Measurements from ENCODE around the gene ACTL7A.

ACTL7A gene

DNA sequence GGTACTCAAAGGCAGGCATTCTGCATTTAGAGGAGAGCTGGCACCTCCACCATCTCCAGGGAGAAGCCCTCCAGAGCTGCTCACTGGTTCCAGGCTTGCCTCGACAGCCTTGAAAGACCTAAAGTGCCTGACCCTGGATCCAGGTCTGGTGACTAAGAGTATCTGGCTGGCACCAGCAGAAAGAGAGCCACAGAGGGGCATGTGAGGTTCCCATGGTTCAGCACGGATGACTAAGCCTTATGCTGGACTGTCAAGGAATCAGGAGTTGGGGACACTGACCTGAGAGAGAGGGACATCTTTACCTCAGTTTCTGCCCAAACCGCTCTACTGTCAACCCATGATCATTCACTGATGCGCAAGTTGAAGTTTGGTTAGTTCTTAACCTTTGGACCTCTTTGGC, 3.0 kb downstream of the ACTL7A start:
- Mint-ChIP-seq H3K4me1 (peaks cover 9% of the 10 kb centered on the region), H3K4me3 (no peak overlapping the region), H3K27me3 (ENCODE audit: low read depth) (no peaks in the 10 kb centered on the region), H3K36me3 (ENCODE audit: low read depth) (peaks cover 31% of the 10 kb centered on the region), H3K9me3 (no peaks in the 10 kb centered on the region), H3K27ac (no peak overlapping the region)
- TF ChIP-seq, protein P1, sequence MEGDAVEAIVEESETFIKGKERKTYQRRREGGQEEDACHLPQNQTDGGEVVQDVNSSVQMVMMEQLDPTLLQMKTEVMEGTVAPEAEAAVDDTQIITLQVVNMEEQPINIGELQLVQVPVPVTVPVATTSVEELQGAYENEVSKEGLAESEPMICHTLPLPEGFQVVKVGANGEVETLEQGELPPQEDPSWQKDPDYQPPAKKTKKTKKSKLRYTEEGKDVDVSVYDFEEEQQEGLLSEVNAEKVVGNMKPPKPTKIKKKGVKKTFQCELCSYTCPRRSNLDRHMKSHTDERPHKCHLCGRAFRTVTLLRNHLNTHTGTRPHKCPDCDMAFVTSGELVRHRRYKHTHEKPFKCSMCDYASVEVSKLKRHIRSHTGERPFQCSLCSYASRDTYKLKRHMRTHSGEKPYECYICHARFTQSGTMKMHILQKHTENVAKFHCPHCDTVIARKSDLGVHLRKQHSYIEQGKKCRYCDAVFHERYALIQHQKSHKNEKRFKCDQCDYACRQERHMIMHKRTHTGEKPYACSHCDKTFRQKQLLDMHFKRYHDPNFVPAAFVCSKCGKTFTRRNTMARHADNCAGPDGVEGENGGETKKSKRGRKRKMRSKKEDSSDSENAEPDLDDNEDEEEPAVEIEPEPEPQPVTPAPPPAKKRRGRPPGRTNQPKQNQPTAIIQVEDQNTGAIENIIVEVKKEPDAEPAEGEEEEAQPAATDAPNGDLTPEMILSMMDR (IDR thresholded peaks at IDR 0.05; ENCODE audit: unreplicated experiment in 3 of 3): no peak

- TF ChIP-seq, protein P1 (IDR thresholded peaks at IDR 0.05; ENCODE audit: unreplicated experiment in 3 of 3): no peak
- H3K4me3 Mint-ChIP-seq: no peak overlapping the region
- H3K27me3 Mint-ChIP-seq (ENCODE audit: low read depth): no peaks in the 10 kb centered on the region
- H3K27ac Mint-ChIP-seq: no peak overlapping the region
- peaks cover 9% of the 10 kb centered on the region for H3K4me1 Mint-ChIP-seq
- H3K36me3 Mint-ChIP-seq (ENCODE audit: low read depth): peaks cover 41% of the 10 kb centered on the region
- no peaks in the 10 kb centered on the region for H3K9me3 Mint-ChIP-seq
Measured at GRCh38 chr9:108866001-108866420, 3.9 kb downstream of the ACTL7A start.

GRCh38 chr9:108867116-108867515, 5.0 kb downstream of the ACTL7A start:
- peaks cover 52% of the 10 kb centered on the region for H3K36me3 Mint-ChIP-seq (ENCODE audit: low read depth)
- H3K4me3 Mint-ChIP-seq: no peak overlapping the region
- TF ChIP-seq, protein P1 (IDR thresholded peaks at IDR 0.05; ENCODE audit: unreplicated experiment in 3 of 3): no peak
- H3K9me3 Mint-ChIP-seq: peaks cover 6% of the 10 kb centered on the region
- H3K4me1 Mint-ChIP-seq: peaks cover 9% of the 10 kb centered on the region
- H3K27ac Mint-ChIP-seq: no peak overlapping the region
- no peaks in the 10 kb centered on the region for H3K27me3 Mint-ChIP-seq (ENCODE audit: low read depth)

DNA sequence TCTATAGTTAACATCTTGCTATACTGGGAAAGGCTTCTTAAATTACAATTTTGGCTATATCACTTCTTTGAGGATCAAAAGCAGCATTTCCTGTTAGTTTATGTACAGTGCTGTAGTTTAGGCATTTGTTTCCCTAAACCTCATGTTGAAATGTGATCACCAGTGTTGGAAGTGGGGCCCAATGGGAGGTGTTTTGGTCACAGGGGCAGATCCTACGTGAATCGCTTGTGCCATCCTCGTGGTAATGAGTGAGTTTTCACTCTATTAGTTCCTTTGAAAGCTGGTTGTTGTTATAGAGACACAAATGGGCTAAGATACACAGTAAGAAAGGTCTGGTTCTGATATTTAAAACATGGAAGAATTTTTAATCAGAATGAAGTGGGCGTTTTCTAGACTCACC, 5.8 kb downstream of the ACTL7A start:
- Mint-ChIP-seq H3K9me3 (peaks cover 6% of the 10 kb centered on the region), H3K4me3 (no peak overlapping the region), H3K27me3 (ENCODE audit: low read depth) (no peaks in the 10 kb centered on the region), H3K36me3 (ENCODE audit: low read depth) (peaks cover 55% of the 10 kb centered on the region), H3K4me1 (peaks cover 9% of the 10 kb centered on the region), H3K27ac (no peak overlapping the region)
- TF ChIP-seq, protein P1 (IDR thresholded peaks at IDR 0.05; ENCODE audit: unreplicated experiment in 3 of 3): no peak

DNA sequence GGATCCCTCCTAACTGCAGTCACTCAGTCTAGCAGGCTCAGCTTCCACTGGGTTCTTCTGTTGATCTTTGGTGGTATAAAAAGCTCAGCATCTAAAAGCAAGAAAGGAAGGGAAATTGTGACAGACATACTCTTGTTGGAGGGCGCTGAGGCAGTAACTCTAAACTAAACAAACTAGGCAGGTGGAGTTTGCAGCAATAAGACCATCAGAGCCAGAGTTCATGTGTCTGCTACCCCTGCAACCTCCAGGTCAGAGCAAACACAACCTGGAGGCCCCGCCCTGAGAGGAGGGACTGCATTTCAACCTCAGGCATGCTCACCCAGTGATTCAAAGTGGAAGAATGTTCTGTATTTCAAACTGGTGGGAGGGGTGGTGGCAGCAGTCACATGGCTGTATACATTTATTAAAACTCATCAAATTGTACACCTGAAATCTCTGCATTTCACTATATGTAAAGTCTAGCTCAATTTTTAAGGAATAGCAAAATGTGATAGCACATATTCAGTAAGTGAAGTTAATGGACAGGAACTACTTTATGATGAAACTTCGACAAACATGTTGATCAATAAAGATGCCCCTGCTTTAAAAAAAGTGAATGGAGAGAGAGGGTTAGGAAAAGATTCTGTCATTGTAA, 7.1 kb downstream of the ACTL7A start:
- Mint-ChIP-seq H3K27me3 (ENCODE audit: low read depth) (no peaks in the 10 kb centered on the region), H3K27ac (no peak overlapping the region), H3K36me3 (ENCODE audit: low read depth) (peaks cover 68% of the 10 kb centered on the region), H3K4me3 (no peak overlapping the region), H3K4me1 (peaks cover 9% of the 10 kb centered on the region), H3K9me3 (peaks cover 6% of the 10 kb centered on the region)
- TF ChIP-seq, protein P1 (IDR thresholded peaks at IDR 0.05; ENCODE audit: unreplicated experiment in 3 of 3): no peak
